TTC549 (cell line): Measurements from ENCODE around the gene CALD1.

ENCODE experiments used
- FAIRE-seq: peaks from 2 replicates; lab custom pipeline; 2012; peaks lifted over from hg19 to GRCh38; lab: Jason Lieb, UNC

CALD1 gene

GRCh38 chr7:134828361-134828760 lies 48.9 kb downstream of the CALD1 start:
- FAIRE-seq = no peak

GRCh38 chr7:134829380-134829986 lies 50.0 kb downstream of the CALD1 start:
- FAIRE-seq = no peak

- FAIRE-seq = no peak
Measured at GRCh38 chr7:134831862-134832261, 52.4 kb downstream of the CALD1 start.

GRCh38 chr7:134832367-134832766 lies 52.9 kb downstream of the CALD1 start:
- FAIRE-seq = no peak

- FAIRE-seq = no peak
Measured at GRCh38 chr7:134834689-134835462, 55.4 kb downstream of the CALD1 start.

- FAIRE-seq = no peak
Measured at GRCh38 chr7:134835463-134835823, 56.0 kb downstream of the CALD1 start.

- FAIRE-seq = no peak
Measured at GRCh38 chr7:134836447-134836846, 57.0 kb downstream of the CALD1 start.

GRCh38 chr7:134839298-134839697 lies 59.9 kb downstream of the CALD1 start:
- no peak for FAIRE-seq

- FAIRE-seq = no peak
Measured at GRCh38 chr7:134842062-134842461, 62.6 kb downstream of the CALD1 start.

GRCh38 chr7:134842886-134843430 lies 63.5 kb downstream of the CALD1 start:
- FAIRE-seq = no peak

GRCh38 chr7:134844200-134844599 lies 64.8 kb downstream of the CALD1 start:
- no peak for FAIRE-seq

- no peak for FAIRE-seq
Measured at GRCh38 chr7:134845461-134845860, 66.0 kb downstream of the CALD1 start.

GRCh38 chr7:134847851-134848588 lies 68.6 kb downstream of the CALD1 start:
- no peak for FAIRE-seq

- FAIRE-seq = no peak
Measured at GRCh38 chr7:134850066-134850465, 70.6 kb downstream of the CALD1 start.

GRCh38 chr7:134851141-134851540 lies 71.7 kb downstream of the CALD1 start:
- no peak for FAIRE-seq

- FAIRE-seq = no peak
Measured at GRCh38 chr7:134852625-134853024, 73.2 kb downstream of the CALD1 start.

- FAIRE-seq = no peak
Measured at GRCh38 chr7:134854816-134855215, 75.4 kb downstream of the CALD1 start.

GRCh38 chr7:134855442-134855841 lies 76.0 kb downstream of the CALD1 start:
- no peak for FAIRE-seq

GRCh38 chr7:134856091-134856490 lies 76.7 kb downstream of the CALD1 start:
- FAIRE-seq = no peak

- no peak for FAIRE-seq
Measured at GRCh38 chr7:134856691-134857090, 77.3 kb downstream of the CALD1 start.

GRCh38 chr7:134857958-134858357 lies 78.5 kb downstream of the CALD1 start:
- FAIRE-seq = no peak

- FAIRE-seq = no peak
Measured at GRCh38 chr7:134859783-134860182, 80.3 kb downstream of the CALD1 start.
